H9 (cell line): ENCODE measurements around the gene FRY. TPM values are rescaled to one million over a fixed set of nuclear protein-coding genes. Genes with fewer than 3 reads are reported as not detected.

Source experiments
- DNase-seq: peaks from one replicate; pipeline ENCODE4 v3.0.0-alpha.2; 2017
- H2AFZ ChIP-seq: one replicate; pipeline ENCODE4 v1.6.1; 2013; ENCODE audit warnings: mild to moderate bottlenecking, low read length, control low read depth, moderate library complexity
- H2AK5ac ChIP-seq: 2 replicates; pipeline ENCODE4 v1.6.1; 2013; ENCODE audit warnings: low read length, control low read depth, mixed read lengths; ENCODE audit not compliant: insufficient read length
- H2BK120ac ChIP-seq: one replicate; pipeline ENCODE4 v1.6.1; 2013; ENCODE audit warnings: low read depth, mild to moderate bottlenecking, low read length, control low read depth, inconsistent platforms; ENCODE audit not compliant: poor library complexity, severe bottlenecking
- H2BK12ac ChIP-seq: 2 replicates; pipeline ENCODE4 v1.6.1; 2013; ENCODE audit warnings: low read length, control low read depth, mixed read lengths, low read depth; ENCODE audit not compliant: insufficient read length
- H2BK15ac ChIP-seq: 2 replicates; pipeline ENCODE4 v1.6.1; 2013; ENCODE audit warnings: low read depth, low read length, control low read depth
- H2BK20ac ChIP-seq: one replicate; pipeline ENCODE4 v1.6.1; 2013; ENCODE audit warnings: low read depth, mild to moderate bottlenecking, low read length, control low read depth, inconsistent platforms; ENCODE audit not compliant: poor library complexity, severe bottlenecking
- H2BK5ac ChIP-seq: 2 replicates; pipeline ENCODE4 v1.6.1; 2013; ENCODE audit warnings: low read length, control low read depth, mixed read lengths; ENCODE audit not compliant: insufficient read length
- H3K14ac ChIP-seq: 2 replicates; pipeline ENCODE4 v1.6.1; 2013; ENCODE audit warnings: low read length, control low read depth; ENCODE audit not compliant: insufficient read depth
- H3K18ac ChIP-seq: 2 replicates; pipeline ENCODE4 v1.6.1; 2013; ENCODE audit warnings: low read depth, mild to moderate bottlenecking, mixed read lengths, low read length, control low read depth; ENCODE audit not compliant: insufficient read length
- H3K23ac ChIP-seq: 2 replicates; pipeline ENCODE4 v1.6.1; 2013; ENCODE audit warnings: low read length, control low read depth, mixed read lengths, low read depth; ENCODE audit not compliant: insufficient read length
- H3K23me2 ChIP-seq: 2 replicates; pipeline ENCODE4 v1.6.1; 2013; ENCODE audit warnings: low read depth, mild to moderate bottlenecking, mixed read lengths, low read length, control low read depth; ENCODE audit not compliant: insufficient read length, poor library complexity, severe bottlenecking
- H3K27ac ChIP-seq: 2 replicates; pipeline ENCODE4 v1.5.1; 2013; ENCODE audit warnings: low read length, control low read depth, mixed read lengths, low read depth; ENCODE audit not compliant: insufficient read length
- H3K27me3 ChIP-seq: 2 replicates; pipeline ENCODE4 v1.6.1; 2013; ENCODE audit warnings: low read length, control low read depth, inconsistent platforms; ENCODE audit not compliant: insufficient read depth
- H3K4ac ChIP-seq: 2 replicates; pipeline ENCODE4 v1.6.1; 2013; ENCODE audit warnings: low read depth, mild to moderate bottlenecking, control low read depth, inconsistent platforms, low read length, moderate library complexity
- H3K4me1 ChIP-seq: 2 replicates; pipeline ENCODE4 v1.6.1; 2013; ENCODE audit warnings: low read length, control low read depth, inconsistent platforms; ENCODE audit not compliant: insufficient read depth
- H3K4me2 ChIP-seq: 2 replicates; pipeline ENCODE4 v1.6.1; 2013; ENCODE audit warnings: low read length, control low read depth, mixed read lengths; ENCODE audit not compliant: insufficient read length, insufficient read depth
- H3K56ac ChIP-seq: 2 replicates; pipeline ENCODE4 v1.6.1; 2013; ENCODE audit warnings: low read depth, mild to moderate bottlenecking, mixed read lengths, low read length, control low read depth; ENCODE audit not compliant: insufficient read length
- H3K79me1 ChIP-seq: 2 replicates; pipeline ENCODE4 v1.6.1; 2013; ENCODE audit warnings: low read depth, mild to moderate bottlenecking, moderate library complexity, low read length, control low read depth, inconsistent platforms; ENCODE audit not compliant: insufficient read depth, poor library complexity, severe bottlenecking
- H3K79me2 ChIP-seq: 2 replicates; pipeline ENCODE4 v1.6.1; 2013; ENCODE audit warnings: low read length, control low read depth, inconsistent platforms; ENCODE audit not compliant: insufficient read depth
- H3K9ac ChIP-seq: 2 replicates; pipeline ENCODE4 v1.6.1; 2013; ENCODE audit warnings: low read length, control low read depth, mixed read lengths; ENCODE audit not compliant: insufficient read length; ENCODE audit errors: extremely low read depth
- H3K9me3 ChIP-seq: one replicate; pipeline ENCODE4 v1.6.1; 2013; ENCODE audit warnings: low read depth, low read length, inconsistent platforms; ENCODE audit not compliant: control insufficient read depth
- H3T11ph ChIP-seq: one replicate; pipeline ENCODE4 v1.6.1; 2013; ENCODE audit warnings: mild to moderate bottlenecking, low read length, control low read depth, inconsistent platforms
- H4K20me1 ChIP-seq: one replicate; pipeline ENCODE4 v1.6.1; 2013; ENCODE audit not compliant: control insufficient read depth, insufficient read length, insufficient read depth
- H4K5ac ChIP-seq: 2 replicates; pipeline ENCODE4 v1.6.1; 2013; ENCODE audit warnings: low read depth, mild to moderate bottlenecking, mixed read lengths, low read length, control low read depth; ENCODE audit not compliant: insufficient read length
- H4K8ac ChIP-seq: replicated peaks from 2 replicates; pipeline ENCODE4 v1.6.1; 2013; ENCODE audit warnings: low read length, control low read depth, mixed read lengths, low read depth; ENCODE audit not compliant: insufficient read length
- H4K91ac ChIP-seq: 2 replicates; pipeline ENCODE4 v1.6.1; 2013; ENCODE audit warnings: low read depth, mild to moderate bottlenecking, moderate library complexity, mixed read lengths, low read length, control low read depth; ENCODE audit not compliant: insufficient read length
- H3K27ac Mint-ChIP-seq, 3 experiments: 2 replicates in 2 of 3; 3 replicates in 1 of 3; pipeline ENCODE4 v1.8.0; 2020 to 2021; ENCODE audit warnings: mixed read lengths in 3 of 3, mild to moderate bottlenecking in 1 of 3, moderate library complexity in 1 of 3
- H3K27me3 Mint-ChIP-seq: 2 replicates; pipeline ENCODE4 v1.8.0; 2021; ENCODE audit warnings: low read depth, mild to moderate bottlenecking, moderate library complexity, mixed read lengths
- H3K36me3 Mint-ChIP-seq, 3 experiments: 2 replicates in 2 of 3; 3 replicates in 1 of 3; pipeline ENCODE4 v1.8.0; 2020 to 2021; ENCODE audit warnings: low read depth in 3 of 3, mixed read lengths in 3 of 3; ENCODE audit not compliant: insufficient read depth in 1 of 3
- H3K4me1 Mint-ChIP-seq, 2 experiments: 2 replicates each; pipeline ENCODE4 v1.8.0; 2020; ENCODE audit warnings: mixed read lengths in 2 of 2
- H3K4me3 Mint-ChIP-seq, 2 experiments: 2 replicates in 1 of 2; 3 replicates in 1 of 2; pipeline ENCODE4 v1.8.0; 2020 to 2021; ENCODE audit warnings: mild to moderate bottlenecking in 2 of 2, mixed read lengths in 2 of 2, moderate library complexity in 1 of 2
- H3K9me3 Mint-ChIP-seq, 2 experiments: 2 replicates in 1 of 2; 3 replicates in 1 of 2; pipeline ENCODE4 v1.8.0; 2020; ENCODE audit warnings: mild to moderate bottlenecking in 2 of 2, mixed read lengths in 2 of 2, moderate library complexity in 1 of 2
- CTCF ChIP-seq: fragments of 200-600 bp; sonication (generic); conservative IDR thresholded peaks from 3 replicates; pipeline ENCODE4 v1.8.0; 2021; ENCODE audit warnings: antibody characterized with exemption, mild to moderate bottlenecking
- WGBS: extraction: QIAGEN DNeasy Blood & Tissue Kit; methylation state at CpG from one replicate; pipeline ENCODE4 v1.1.7; 2013; ENCODE audit warnings: missing lambda C conversion rate, low lambda C conversion rate, mixed read lengths; ENCODE audit not compliant: insufficient read length; ENCODE audit errors: extremely low coverage; 5-methylcytosine and 5-hydroxymethylcytosine counted together
- total RNA-seq: library from RNA; stranded (reverse); gene quantifications from 2 replicates; pipeline ENCODE4 v1.2.1, GENCODE V29; 2021

Gene FRY
- total RNA-seq, 1 experiment from 2014 or later, result 5.2 TPM

GRCh38 chr13:32001769-32002168, 29.8 kb upstream of the FRY start:
- H3K9me3 ChIP-seq, result no peaks in the 10 kb centered on the region
- Mint-ChIP-seq H3K27ac (peak overlapping the region in 1 of 3 experiments; percentile 65; a peak in 1 of 7 replicates), H3K27me3 (no peaks in the 10 kb centered on the region), H3K9me3 (peaks cover 5 to 7% of the 10 kb centered on the region in 2 experiments; a peak in 3 of 5 replicates), H3K36me3 (peaks cover 2 to 14% (median 2%) of the 10 kb centered on the region in 3 experiments; a peak in 3 of 7 replicates), H3K4me1 (peaks cover 0 to 8% of the 10 kb centered on the region in 2 experiments; a peak in 2 of 4 replicates), H3K4me3 (no peak overlapping the region)
- no CpG with 5 or more reads among the region's 1 CpG for WGBS
- H3K23ac ChIP-seq, result no peak overlapping the region
- no peak overlapping the region for H2BK15ac ChIP-seq
- H3K9ac ChIP-seq, result no peak overlapping the region
- no peak overlapping the region for H4K5ac ChIP-seq
- no peaks in the 10 kb centered on the region for H3K27me3 ChIP-seq
- no peak overlapping the region for H3K56ac ChIP-seq
- no peak overlapping the region for H2AK5ac ChIP-seq
- H3K4me1 ChIP-seq, result no peaks in the 10 kb centered on the region
- H2BK5ac ChIP-seq, result no peak overlapping the region
- no peak overlapping the region for H2BK20ac ChIP-seq
- no peaks in the 10 kb centered on the region for H4K20me1 ChIP-seq
- no peak overlapping the region for H4K91ac ChIP-seq
- no peak overlapping the region for H3K4me2 ChIP-seq
- H3K27ac ChIP-seq, result no peak overlapping the region
- no peak overlapping the region for H3T11ph ChIP-seq
- no peak for DNase-seq
- no peaks in the 10 kb centered on the region for H3K23me2 ChIP-seq
- H2AFZ ChIP-seq, result no peak overlapping the region
- no peak overlapping the region for H4K8ac ChIP-seq
- no peak overlapping the region for H2BK12ac ChIP-seq
- no peaks in the 10 kb centered on the region for H3K79me1 ChIP-seq
- no peak for TF ChIP-seq CTCF
- no peak overlapping the region for H3K18ac ChIP-seq
- H2BK120ac ChIP-seq, result no peak overlapping the region
- no peaks in the 10 kb centered on the region for H3K79me2 ChIP-seq
- H3K14ac ChIP-seq, result no peak overlapping the region
- no peak overlapping the region for H3K4ac ChIP-seq
